Upper lobe of left lung (tissue), 6 donors: ENCODE measurements around the gene KCTD17. TPM values are rescaled to one million over a fixed set of nuclear protein-coding genes. Genes with fewer than 3 reads are reported as not detected.

Source experiments
- ATAC-seq, 2 donors: fragments of 200-7000 bp; cut with Tn5 transposase; one replicate each; pipeline ENCODE4 v1.9.1; 2022; ENCODE audit warnings: mild to moderate bottlenecking in 2 of 2, moderate library complexity in 2 of 2; ENCODE audit not compliant: low FRiP score in 2 of 2
- DNase-seq, 2 donors: peaks; one replicate each; pipeline ENCODE4 v3.0.0-alpha.2; 2019 to 2020
- H3K27ac ChIP-seq, 4 donors: fragments of 200-600 bp; sonication (generic); one replicate each; pipeline ENCODE4 v1.5.1; 2016 to 2019
- H3K27me3 ChIP-seq, 4 donors: fragments of 200-600 bp; sonication (generic); one replicate each; pipeline ENCODE4 v1.5.1; 2017 to 2019
- H3K36me3 ChIP-seq, 4 donors: fragments of 200-600 bp; sonication (generic); one replicate each; pipeline ENCODE4 v1.5.1; 2016 to 2019
- H3K4me1 ChIP-seq, 4 donors: fragments of 200-600 bp; sonication (generic); one replicate each; pipeline ENCODE4 v1.5.1; 2018 to 2019
- H3K4me3 ChIP-seq, 4 donors: fragments of 200-600 bp; sonication (generic); one replicate each; pipeline ENCODE4 v1.5.1; 2017 to 2019; ENCODE audit warnings: mild to moderate bottlenecking in 2 of 4, moderate library complexity in 1 of 4
- H3K9me3 ChIP-seq, 4 donors: fragments of 200-600 bp; sonication (generic); one replicate each; pipeline ENCODE4 v1.5.1; 2018 to 2019
- EP300 ChIP-seq, 4 donors: sonication (generic); formaldehyde crosslinking; IDR thresholded peaks; one replicate each; pipeline ENCODE4 v1.5.1; 2017; ENCODE audit warnings: antibody characterized with exemption in 4 of 4, control low read depth in 2 of 4
- POLR2A ChIP-seq, 4 donors: fragments of 450-650 bp; IDR thresholded peaks; one replicate each; pipeline ENCODE4 v1.5.1; 2016 to 2017; ENCODE audit warnings: antibody characterized with exemption in 4 of 4, mild to moderate bottlenecking in 2 of 4
- POLR2AphosphoS5 ChIP-seq, 2 donors: sonication (generic); formaldehyde crosslinking; IDR thresholded peaks; one replicate each; pipeline ENCODE4 v1.5.1; 2017; ENCODE audit warnings: antibody characterized with exemption in 2 of 2
- WGBS, 2 donors: methylation state at CpG; one replicate each; pipeline ENCODE4 v1.1.5; 2017 to 2018; 5-methylcytosine and 5-hydroxymethylcytosine counted together
- total RNA-seq, 6 donors: library from RNA; depleted of rRNA in 4 of 6; stranded (reverse); fragments of >200 nt in 4 of 6; gene quantifications; one replicate each; pipeline versions ENCODE4 v1.1.0 to v1.2.1, GENCODE V29; 2016 to 2021
- TF ChIP-seq, protein P1 (sequence below), 6 experiments: fragments of 450-650 bp in 4 of 6; fragments of 200-600 bp in 2 of 6; sonication (generic) in 2 of 6; IDR thresholded peaks; one replicate each; pipeline ENCODE4 v1.5.1; 2016 to 2019; ENCODE audit warnings: antibody characterized with exemption in 6 of 6
- donor health status: DM: no; HTN: no; CAD: no; lungs with moderate emphysema.
- donor health status: DM: no; HTN: yes; CAD: no; lungs with severe emphysema.

The KCTD17 gene
- total RNA-seq, 6 donors from 2014 or later, result 9.0 to 30.4 (median 23.2) TPM

- no peak for ATAC-seq
- Histone ChIP-seq H3K36me3 (no peaks in the 10 kb centered on the region), H3K4me1 (peaks cover 18 to 29% (median 20%) of the 10 kb centered on the region in 4 donors), H3K4me3 (no peak overlapping the region), H3K27me3 (no peaks in the 10 kb centered on the region), H3K9me3 (no peaks in the 10 kb centered on the region), H3K27ac (no peak overlapping the region)
- no peak for TF ChIP-seq POLR2A (IDR thresholded peaks at IDR 0.05)
- TF ChIP-seq, protein P1, sequence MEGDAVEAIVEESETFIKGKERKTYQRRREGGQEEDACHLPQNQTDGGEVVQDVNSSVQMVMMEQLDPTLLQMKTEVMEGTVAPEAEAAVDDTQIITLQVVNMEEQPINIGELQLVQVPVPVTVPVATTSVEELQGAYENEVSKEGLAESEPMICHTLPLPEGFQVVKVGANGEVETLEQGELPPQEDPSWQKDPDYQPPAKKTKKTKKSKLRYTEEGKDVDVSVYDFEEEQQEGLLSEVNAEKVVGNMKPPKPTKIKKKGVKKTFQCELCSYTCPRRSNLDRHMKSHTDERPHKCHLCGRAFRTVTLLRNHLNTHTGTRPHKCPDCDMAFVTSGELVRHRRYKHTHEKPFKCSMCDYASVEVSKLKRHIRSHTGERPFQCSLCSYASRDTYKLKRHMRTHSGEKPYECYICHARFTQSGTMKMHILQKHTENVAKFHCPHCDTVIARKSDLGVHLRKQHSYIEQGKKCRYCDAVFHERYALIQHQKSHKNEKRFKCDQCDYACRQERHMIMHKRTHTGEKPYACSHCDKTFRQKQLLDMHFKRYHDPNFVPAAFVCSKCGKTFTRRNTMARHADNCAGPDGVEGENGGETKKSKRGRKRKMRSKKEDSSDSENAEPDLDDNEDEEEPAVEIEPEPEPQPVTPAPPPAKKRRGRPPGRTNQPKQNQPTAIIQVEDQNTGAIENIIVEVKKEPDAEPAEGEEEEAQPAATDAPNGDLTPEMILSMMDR (IDR thresholded peaks at IDR 0.05), result no peak
- TF ChIP-seq EP300 (IDR thresholded peaks at IDR 0.05), result no peak
- no peak for TF ChIP-seq POLR2AphosphoS5 (IDR thresholded peaks at IDR 0.05)
- DNase-seq, result no peak
- 74 to 75% methylated on average over 2 of the region's 2 CpGs for WGBS, 2 donors
These were observed 42.1 kb upstream of the KCTD17 start for GRCh38 chr22:37009490-37009889.

DNA sequence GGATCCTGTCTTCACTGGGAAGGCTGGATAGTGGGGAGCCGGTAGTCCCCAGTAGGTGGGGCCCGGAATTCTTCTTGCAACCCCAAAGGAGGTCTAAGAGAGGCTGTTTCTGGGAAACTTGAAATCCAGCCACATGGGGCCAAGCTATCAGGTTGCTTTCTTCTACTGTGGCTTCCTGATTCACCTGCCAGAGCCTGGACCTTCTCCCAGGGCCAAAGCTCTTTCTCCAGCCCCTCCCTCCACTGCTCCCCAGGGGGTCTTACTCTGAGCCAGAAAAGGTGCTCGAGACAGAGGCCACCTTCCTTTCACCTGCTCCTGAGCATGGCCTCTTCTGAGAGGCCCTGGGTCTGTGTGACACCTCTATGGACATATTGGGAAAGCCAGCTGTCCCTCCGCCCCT, 41.4 kb upstream of the KCTD17 start:
- Histone ChIP-seq H3K27ac (no peak overlapping the region), H3K4me1 (peaks cover 18 to 35% (median 22%) of the 10 kb centered on the region in 4 donors)
- no peak for ATAC-seq

GRCh38 chr22:37010976-37011375, 40.6 kb upstream of the KCTD17 start:
- Histone ChIP-seq H3K4me1 (peaks cover 19 to 41% (median 25%) of the 10 kb centered on the region in 4 donors), H3K4me3 (no peak overlapping the region), H3K27me3 (no peaks in the 10 kb centered on the region), H3K9me3 (no peaks in the 10 kb centered on the region), H3K27ac (no peak overlapping the region), H3K36me3 (no peaks in the 10 kb centered on the region)
- TF ChIP-seq POLR2A (IDR thresholded peaks at IDR 0.05) (no peak), EP300 (IDR thresholded peaks at IDR 0.05) (no peak), POLR2AphosphoS5 (IDR thresholded peaks at IDR 0.05) (no peak)
- TF ChIP-seq, protein P1 (IDR thresholded peaks at IDR 0.05), result no peak
- ATAC-seq (no peak), DNase-seq (no peak)
- WGBS, 2 donors, result 74 to 85% methylated on average over 10 to 20 of the region's 20 CpGs

More for the DNA sequence above, 41.4 kb upstream of the KCTD17 start:
- no peak for DNase-seq
- 71 to 93% methylated on average over 2 to 3 of the region's 4 CpGs for WGBS, 2 donors
- Histone ChIP-seq H3K4me3 (no peak overlapping the region), H3K27me3 (no peaks in the 10 kb centered on the region), H3K36me3 (no peaks in the 10 kb centered on the region), H3K9me3 (no peaks in the 10 kb centered on the region)
- TF ChIP-seq EP300 (IDR thresholded peaks at IDR 0.05) (no peak), POLR2A (IDR thresholded peaks at IDR 0.05) (peak in 1 of 4 donors; percentile 5)

DNA sequence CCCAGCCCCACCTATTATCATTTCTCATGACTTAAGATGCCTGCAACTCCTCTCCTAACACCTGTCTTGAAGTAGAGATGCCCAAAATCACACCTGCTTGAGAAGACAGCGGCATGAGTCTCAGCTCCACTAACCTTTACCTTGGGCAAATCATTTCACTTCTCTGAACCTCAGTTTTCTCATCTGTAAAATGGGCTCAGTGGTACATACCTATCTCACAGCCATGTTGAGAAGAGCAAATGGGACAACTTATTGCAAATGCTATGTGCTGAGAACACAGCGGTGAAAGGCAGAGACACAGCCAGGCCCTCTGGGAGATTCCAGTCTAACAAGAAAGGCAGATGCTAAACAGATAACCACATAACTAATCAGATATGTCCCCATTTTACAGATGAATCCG, 40.1 kb upstream of the KCTD17 start:
- WGBS, 2 donors, result 94 to 97% methylated on average over 3 of the region's 3 CpGs
- no peaks in the 10 kb centered on the region for H3K9me3 ChIP-seq
- ATAC-seq (no peak), DNase-seq (no peak)
- TF ChIP-seq POLR2A (IDR thresholded peaks at IDR 0.05) (no peak), POLR2AphosphoS5 (IDR thresholded peaks at IDR 0.05) (no peak), EP300 (IDR thresholded peaks at IDR 0.05) (no peak)
- TF ChIP-seq, protein P1 (IDR thresholded peaks at IDR 0.05), result no peak
- no peaks in the 10 kb centered on the region for H3K27me3 ChIP-seq
- peaks cover 0 to 5% (median 1%) of the 10 kb centered on the region in 4 donors for H3K36me3 ChIP-seq
- H3K4me3 ChIP-seq, result no peak overlapping the region
- peaks cover 21 to 41% (median 26%) of the 10 kb centered on the region in 4 donors for H3K4me1 ChIP-seq
- H3K27ac ChIP-seq, result no peak overlapping the region

GRCh38 chr22:37012262-37012904, 39.2 kb upstream of the KCTD17 start:
- Histone ChIP-seq H3K4me3 (no peak overlapping the region), H3K27ac (no peak overlapping the region), H3K4me1 (peaks cover 27 to 44% (median 34%) of the 10 kb centered on the region in 4 donors), H3K27me3 (no peaks in the 10 kb centered on the region), H3K36me3 (peaks cover 0 to 10% (median 1%) of the 10 kb centered on the region in 4 donors), H3K9me3 (no peaks in the 10 kb centered on the region)
- peak in 1 of 2 donors; percentile 56 for DNase-seq
- ATAC-seq, result peak in 1 of 2 donors; percentile 49
- 78 to 80% methylated on average over 5 to 9 of the region's 9 CpGs for WGBS, 2 donors
- no peak for TF ChIP-seq EP300 (IDR thresholded peaks at IDR 0.05)
- TF ChIP-seq POLR2AphosphoS5 (IDR thresholded peaks at IDR 0.05), result no peak
- TF ChIP-seq, protein P1 (IDR thresholded peaks at IDR 0.05), result no peak
- TF ChIP-seq POLR2A (IDR thresholded peaks at IDR 0.05), result no peak
